ENCODE measurements around the gene C11orf24. TPM values are rescaled to one million over a fixed set of nuclear protein-coding genes. Genes with fewer than 3 reads are reported as not detected.

C11orf24 gene
- total and polyA plus RNA-seq, 9 of the 15 experiments (the other 6 are each of a cell fraction or from before 2014, with no cell fraction given) = 2.0 to 65.2 (median 32.5) TPM

DNA sequence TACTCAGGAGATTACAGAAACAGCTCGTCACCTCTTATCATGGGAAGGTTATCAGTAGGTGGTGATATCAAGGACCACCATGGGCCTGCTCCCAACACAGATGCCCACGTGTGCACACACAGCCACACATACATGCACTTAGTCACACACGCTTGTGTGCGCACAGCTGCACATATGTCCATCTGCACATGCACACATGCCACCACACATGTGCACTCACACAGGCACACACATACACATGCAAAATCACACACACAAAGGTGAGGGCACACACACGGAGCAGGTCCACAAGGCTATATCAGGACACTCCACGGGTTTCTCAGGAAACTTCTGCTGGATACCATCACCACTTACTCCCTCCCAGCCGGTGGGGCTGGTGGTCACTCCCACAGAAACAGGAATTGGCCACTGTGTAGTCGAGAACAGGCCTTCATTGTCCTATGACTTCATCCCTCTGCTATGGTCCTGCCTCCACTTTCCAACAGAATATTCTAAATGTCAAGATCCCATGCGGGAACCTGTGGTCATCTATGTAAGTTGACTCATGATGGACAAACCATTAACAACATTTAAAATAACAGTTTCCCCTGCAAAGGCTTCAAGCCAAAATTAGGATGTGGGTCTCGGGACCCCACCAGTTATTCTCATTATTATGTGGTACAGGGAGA is 2.2 kb downstream of the C11orf24 start (continued):
- TF ChIP-seq, protein P1, sequence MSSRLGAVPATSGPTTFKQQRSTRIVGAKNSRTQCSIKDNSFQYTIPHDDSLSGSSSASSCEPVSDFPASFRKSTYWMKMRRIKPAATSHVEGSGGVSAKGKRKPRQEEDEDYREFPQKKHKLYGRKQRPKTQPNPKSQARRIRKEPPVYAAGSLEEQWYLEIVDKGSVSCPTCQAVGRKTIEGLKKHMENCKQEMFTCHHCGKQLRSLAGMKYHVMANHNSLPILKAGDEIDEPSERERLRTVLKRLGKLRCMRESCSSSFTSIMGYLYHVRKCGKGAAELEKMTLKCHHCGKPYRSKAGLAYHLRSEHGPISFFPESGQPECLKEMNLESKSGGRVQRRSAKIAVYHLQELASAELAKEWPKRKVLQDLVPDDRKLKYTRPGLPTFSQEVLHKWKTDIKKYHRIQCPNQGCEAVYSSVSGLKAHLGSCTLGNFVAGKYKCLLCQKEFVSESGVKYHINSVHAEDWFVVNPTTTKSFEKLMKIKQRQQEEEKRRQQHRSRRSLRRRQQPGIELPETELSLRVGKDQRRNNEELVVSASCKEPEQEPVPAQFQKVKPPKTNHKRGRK (tag; IDR thresholded peaks at IDR 0.05) = no peak
- TF ChIP-seq, protein P2, sequence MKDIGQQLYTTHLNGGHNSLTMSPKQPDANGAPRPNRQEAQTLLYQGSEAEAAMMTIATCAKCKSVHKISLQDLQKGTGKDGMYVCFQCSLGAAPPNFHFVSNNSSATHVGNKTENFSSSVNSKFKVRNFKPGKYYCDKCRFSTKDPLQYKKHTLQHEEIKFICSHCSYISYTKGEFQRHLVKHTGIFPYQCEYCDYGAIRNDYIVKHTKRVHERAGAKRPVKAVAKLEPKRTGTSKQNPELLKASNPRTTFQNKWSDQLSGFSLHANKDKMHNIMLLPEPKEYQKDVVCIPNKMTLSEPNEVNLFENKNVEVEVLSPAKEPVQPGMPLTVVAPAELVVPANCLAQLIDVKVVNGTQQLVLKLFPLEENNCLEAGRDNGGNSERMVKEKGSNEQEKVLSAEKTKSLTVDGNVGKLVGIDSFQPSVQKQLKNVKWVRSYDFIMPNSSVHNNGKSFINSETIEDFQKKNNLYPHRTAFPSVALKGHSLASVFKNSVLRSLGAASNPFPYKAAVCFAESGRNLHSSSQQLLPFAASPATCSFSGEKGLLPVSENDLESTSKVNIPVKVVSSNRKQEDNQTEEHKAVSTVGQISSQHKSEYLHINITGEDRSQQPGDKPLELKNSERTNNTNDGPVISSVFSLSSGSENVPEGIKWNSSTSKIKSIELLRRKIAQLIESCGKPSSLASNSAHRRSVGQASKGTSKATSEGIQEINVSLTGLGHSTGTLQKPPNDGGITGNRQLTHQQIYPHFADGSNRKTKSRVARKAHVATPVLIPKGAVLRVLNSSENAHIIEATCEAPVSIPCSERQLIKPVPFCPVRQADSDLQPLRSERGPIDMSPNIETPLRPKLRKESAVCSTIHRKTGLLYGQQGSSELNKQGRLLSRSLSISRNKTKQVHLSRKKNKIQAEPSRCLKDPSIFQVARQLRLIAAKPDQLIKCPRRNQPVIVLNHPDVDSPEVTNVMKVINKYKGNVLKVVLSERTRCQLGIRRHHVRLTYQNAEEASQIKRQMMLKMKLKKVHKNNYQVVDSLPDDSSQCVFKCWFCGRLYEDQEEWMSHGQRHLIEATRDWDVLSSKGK (CRISPR knock-in tag; IDR thresholded peaks at IDR 0.05) = no peak
- TF ChIP-seq STAT5B (CRISPR knock-in tag; IDR thresholded peaks at IDR 0.05) = no peak
- TF ChIP-seq ETV1 (tag; conservative IDR thresholded peaks at IDR 0.05; ENCODE audit: low read depth) = no peak
- TF ChIP-seq, protein P3, sequence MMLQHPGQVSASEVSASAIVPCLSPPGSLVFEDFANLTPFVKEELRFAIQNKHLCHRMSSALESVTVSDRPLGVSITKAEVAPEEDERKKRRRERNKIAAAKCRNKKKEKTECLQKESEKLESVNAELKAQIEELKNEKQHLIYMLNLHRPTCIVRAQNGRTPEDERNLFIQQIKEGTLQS (IDR thresholded peaks at IDR 0.05) = peak; percentile 68; the same call in 1 of the 2 replicates
- TF ChIP-seq, protein P3 (CRISPR knock-in tag; conservative IDR thresholded peaks at IDR 0.05) = no peak
- no peak for TF ChIP-seq NKRF (IDR thresholded peaks at IDR 0.05; ENCODE audit: borderline replicate concordance)
- TF ChIP-seq, protein P4, sequence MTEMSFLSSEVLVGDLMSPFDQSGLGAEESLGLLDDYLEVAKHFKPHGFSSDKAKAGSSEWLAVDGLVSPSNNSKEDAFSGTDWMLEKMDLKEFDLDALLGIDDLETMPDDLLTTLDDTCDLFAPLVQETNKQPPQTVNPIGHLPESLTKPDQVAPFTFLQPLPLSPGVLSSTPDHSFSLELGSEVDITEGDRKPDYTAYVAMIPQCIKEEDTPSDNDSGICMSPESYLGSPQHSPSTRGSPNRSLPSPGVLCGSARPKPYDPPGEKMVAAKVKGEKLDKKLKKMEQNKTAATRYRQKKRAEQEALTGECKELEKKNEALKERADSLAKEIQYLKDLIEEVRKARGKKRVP (CRISPR knock-in tag; IDR thresholded peaks at IDR 0.05) = no peak
- no peak for TF ChIP-seq THRAP3 (IDR thresholded peaks at IDR 0.05; ENCODE audit: borderline replicate concordance)
- no peak for TF ChIP-seq CBFB (CRISPR knock-in tag; IDR thresholded peaks at IDR 0.05)
- no peak for TF ChIP-seq ZNF347 (CRISPR knock-in tag; IDR thresholded peaks at IDR 0.05; ENCODE audit: low read depth)
- TF ChIP-seq, protein P5, sequence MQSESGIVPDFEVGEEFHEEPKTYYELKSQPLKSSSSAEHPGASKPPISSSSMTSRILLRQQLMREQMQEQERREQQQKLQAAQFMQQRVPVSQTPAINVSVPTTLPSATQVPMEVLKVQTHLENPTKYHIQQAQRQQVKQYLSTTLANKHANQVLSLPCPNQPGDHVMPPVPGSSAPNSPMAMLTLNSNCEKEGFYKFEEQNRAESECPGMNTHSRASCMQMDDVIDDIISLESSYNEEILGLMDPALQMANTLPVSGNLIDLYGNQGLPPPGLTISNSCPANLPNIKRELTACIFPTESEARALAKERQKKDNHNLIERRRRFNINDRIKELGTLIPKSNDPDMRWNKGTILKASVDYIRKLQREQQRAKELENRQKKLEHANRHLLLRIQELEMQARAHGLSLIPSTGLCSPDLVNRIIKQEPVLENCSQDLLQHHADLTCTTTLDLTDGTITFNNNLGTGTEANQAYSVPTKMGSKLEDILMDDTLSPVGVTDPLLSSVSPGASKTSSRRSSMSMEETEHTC (IDR thresholded peaks at IDR 0.05) = no peak
- TF ChIP-seq SOX6 (IDR thresholded peaks at IDR 0.05) = no peak
- TF ChIP-seq HNRNPUL1 (IDR thresholded peaks at IDR 0.05; ENCODE audit: low read length) = no peak
- no peak for TF ChIP-seq ZSCAN29 (IDR thresholded peaks at IDR 0.05)
- no peak for TF ChIP-seq SRSF9 (IDR thresholded peaks at IDR 0.05; ENCODE audit: borderline replicate concordance, low read depth, low read length)
- no peak; the same call in 1 of the 2 replicates for TF ChIP-seq ZNF134 (CRISPR knock-in tag; conservative IDR thresholded peaks at IDR 0.05)
